OCI-LY3 (cell line): ENCODE results near the gene RER1.

ENCODE experiments used
- CTCF ChIP-seq: fragments of 200-600, 300-600 bp; sonication (generic); IDR thresholded peaks from 2 replicates; pipeline ENCODE4 v1.5.1; 2014; ENCODE audit warnings: antibody characterized with exemption, low read length, low read depth
- EZH2phosphoT487 ChIP-seq: fragments of 200-600 bp; shearing (Covaris generic); IDR thresholded peaks from 2 replicates; pipeline ENCODE4 v1.6.1; 2018; ENCODE audit warnings: antibody characterized with exemption, mixed run types, low read depth

GRCh38 chr1:2415337-2415736 is 23.7 kb downstream of the RER1 start:
- TF ChIP-seq CTCF (no peak), EZH2phosphoT487 (no peak)
